CD14-positive monocyte (primary cell): ENCODE data around the gene MISP3. TPM values are rescaled to one million over a fixed set of nuclear protein-coding genes. Genes with fewer than 3 reads are reported as not detected.
A peak's percentile ranks its signal among the peaks of the same experiment; 100 is the strongest.

ENCODE experiments used
- DNase-seq, 3 donors: peaks; one replicate each; pipeline ENCODE4 v3.0.0-alpha.2; 2011 to 2022
- H2AFZ ChIP-seq: 2 replicates; pipeline ENCODE4 v1.6.0; 2012; ENCODE audit warnings: mild to moderate bottlenecking, low read depth, low read length, inconsistent platforms; ENCODE audit not compliant: insufficient read depth, poor library complexity, severe bottlenecking
- H3K27ac ChIP-seq, 2 donors: 1 replicate in 1 of 2; 2 replicates in 1 of 2; pipeline ENCODE4 v1.5.1; 2012 to 2013; ENCODE audit warnings: low read length in 2 of 2, control low read depth in 1 of 2, inconsistent platforms in 1 of 2, low read depth in 1 of 2, mild to moderate bottlenecking in 1 of 2
- H3K27me3 ChIP-seq, 2 donors: one replicate each; pipeline versions ENCODE4 v1.6.0 to v1.6.1; 2011 to 2013; ENCODE audit warnings: low read length in 2 of 2; ENCODE audit not compliant: control insufficient read depth in 2 of 2, insufficient read depth in 2 of 2
- H3K36me3 ChIP-seq, 2 donors: replicated peaks in 1 of 2; 1 replicate in 1 of 2; 2 replicates in 1 of 2; pipeline versions ENCODE4 v1.5.1 to v1.6.1; 2012 to 2013; ENCODE audit warnings: low read length in 2 of 2, control low read depth in 1 of 2, inconsistent platforms in 1 of 2, mild to moderate bottlenecking in 1 of 2; ENCODE audit not compliant: insufficient read depth in 2 of 2, control insufficient read depth in 1 of 2
- H3K4me1 ChIP-seq, 2 donors: 1 replicate in 1 of 2; 2 replicates in 1 of 2; pipeline versions ENCODE4 v1.5.1 to v1.6.1; 2012 to 2013; ENCODE audit warnings: low read length in 2 of 2, control low read depth in 1 of 2, inconsistent platforms in 1 of 2, mild to moderate bottlenecking in 1 of 2, moderate library complexity in 1 of 2; ENCODE audit not compliant: insufficient read depth in 2 of 2, control insufficient read depth in 1 of 2
- H3K4me2 ChIP-seq: replicated peaks from 2 replicates; pipeline ENCODE3; 2012; ENCODE audit warnings: low read length, moderate library complexity, mild to moderate bottlenecking; ENCODE audit not compliant: poor library complexity, severe bottlenecking; ENCODE audit errors: extremely low read depth
- H3K4me3 ChIP-seq, 3 experiments: fragments of 200-600 bp in 1 of 3; sonication (generic) in 1 of 3; replicated peaks in 1 of 3; 1 replicate in 2 of 3; 2 replicates in 1 of 3; pipeline ENCODE4 v1.5.1; 2011 to 2013; ENCODE audit warnings: low read length in 3 of 3, mild to moderate bottlenecking in 3 of 3, control low read depth in 2 of 3, low read depth in 2 of 3, inconsistent platforms in 1 of 3, moderate library complexity in 1 of 3
- H3K79me2 ChIP-seq: 2 replicates; pipeline ENCODE4 v1.6.0; 2012; ENCODE audit warnings: mild to moderate bottlenecking, control low read depth, inconsistent platforms, low read length, moderate library complexity; ENCODE audit not compliant: insufficient read depth
- H3K9ac ChIP-seq: 2 replicates; pipeline ENCODE4 v1.6.0; 2017; ENCODE audit warnings: low read length, mild to moderate bottlenecking; ENCODE audit not compliant: insufficient read depth, poor library complexity, severe bottlenecking
- H3K9me3 ChIP-seq, 2 donors: replicated peaks in 1 of 2; 1 replicate in 1 of 2; 2 replicates in 1 of 2; pipeline versions ENCODE4 v1.5.1 to v1.6.1; 2012 to 2013; ENCODE audit warnings: low read length in 2 of 2, control low read depth in 1 of 2; ENCODE audit not compliant: control insufficient read depth in 1 of 2, insufficient read depth in 1 of 2
- H4K20me1 ChIP-seq: 2 replicates; pipeline ENCODE4 v1.6.0; 2012; ENCODE audit warnings: mild to moderate bottlenecking, low read length, control low read depth, moderate library complexity; ENCODE audit not compliant: insufficient read depth
- H3K27ac Mint-ChIP-seq, 7 donors: one replicate each; pipeline ENCODE4 v1.8.0; 2020; ENCODE audit warnings: mild to moderate bottlenecking in 7 of 7, mixed read lengths in 7 of 7, moderate library complexity in 6 of 7, inconsistent platforms in 2 of 7
- H3K27me3 Mint-ChIP-seq, 3 donors: one replicate each; pipeline ENCODE4 v1.8.0; 2021 to 2022; ENCODE audit warnings: low read depth in 3 of 3, mild to moderate bottlenecking in 3 of 3, mixed read lengths in 3 of 3, moderate library complexity in 3 of 3, inconsistent platforms in 1 of 3
- H3K36me3 Mint-ChIP-seq, 2 donors: one replicate each; pipeline ENCODE4 v1.8.0; 2020; ENCODE audit warnings: mixed read lengths in 2 of 2, inconsistent platforms in 1 of 2, mild to moderate bottlenecking in 1 of 2
- H3K4me1 Mint-ChIP-seq: one replicate; pipeline ENCODE4 v1.8.0; 2020; ENCODE audit warnings: mild to moderate bottlenecking, mixed read lengths
- H3K4me3 Mint-ChIP-seq, 2 donors: one replicate each; pipeline ENCODE4 v1.8.0; 2020; ENCODE audit warnings: mild to moderate bottlenecking in 2 of 2, mixed read lengths in 2 of 2, moderate library complexity in 1 of 2
- H3K9me3 Mint-ChIP-seq, 7 donors: one replicate each; pipeline ENCODE4 v1.8.0; 2020 to 2022; ENCODE audit warnings: mixed read lengths in 7 of 7, mild to moderate bottlenecking in 6 of 7, moderate library complexity in 6 of 7, inconsistent platforms in 2 of 7
- CTCF ChIP-seq: fragments of 200-600 bp; IDR thresholded peaks from one replicate; pipeline ENCODE4 v1.8.0; 2022; ENCODE audit warnings: antibody characterized with exemption, mild to moderate bottlenecking
- WGBS: methylation state at CpG from one replicate; pipeline ENCODE4 v1.1.5; 2013; ENCODE audit warnings: missing lambda C conversion rate; ENCODE audit not compliant: insufficient coverage; 5-methylcytosine and 5-hydroxymethylcytosine counted together
- intact Hi-C, 2 donors: fragments of 100-400 bp; cut with micrococcal nuclease; formaldehyde crosslinking; loops; one replicate each; pipeline versions ENCODE4 v1.15.0 to v1.15.1; 2023
- polyA plus RNA-seq, 3 donors: library from polyadenylated mRNA; depleted of rRNA in 1 of 3; unstranded in 2 of 3; stranded (reverse) in 1 of 3; fragments of 300-500 nt in 2 of 3; fragments of >200 nt in 1 of 3; fragmentation: Illumina TruSeq in 2 of 3; gene quantifications; 1 replicate in 2 of 3; 2 replicates in 1 of 3; pipeline ENCODE4 v1.2.3, GENCODE V29; 2012 to 2021

The MISP3 gene
- polyA plus RNA-seq, 3 donors: 0.42 to 0.77 (median 0.52) TPM

GRCh38 chr19:14111486-14111885 lies 38.9 kb downstream of the MISP3 start:
- no peak for TF ChIP-seq CTCF
- peaks cover 47% of the 10 kb centered on the region for H3K4me1 Mint-ChIP-seq

GRCh38 chr19:14112051-14112808 lies 39.6 kb downstream of the MISP3 start:
- H3K4me1 ChIP-seq: peaks cover 47 to 55% of the 10 kb centered on the region in 2 donors
- peak overlapping the region; percentile 51 to 67 for H3K4me3 Mint-ChIP-seq
- TF ChIP-seq CTCF: no peak

More at GRCh38 chr19:14111486-14111885, 38.9 kb downstream of the MISP3 start:
- WGBS: no CpG with 5 or more reads among the region's 1 CpG
- Mint-ChIP-seq H3K27ac (no peak overlapping the region), H3K9me3 (no peaks in the 10 kb centered on the region), H3K27me3 (peaks cover 0 to 1% (median 0%) of the 10 kb centered on the region in 3 donors), H3K4me3 (no peak overlapping the region), H3K36me3 (peaks cover 12 to 60% of the 10 kb centered on the region in 2 donors)
- Histone ChIP-seq H3K36me3 (peaks cover 20 to 28% of the 10 kb centered on the region in 2 donors), H3K27ac (peak overlapping the region in 1 of 2 donors; percentile 86), H2AFZ (no peak overlapping the region), H3K9ac (no peak overlapping the region), H3K4me2 (no peak overlapping the region), H3K79me2 (peaks cover 79% of the 10 kb centered on the region), H4K20me1 (peaks cover 94% of the 10 kb centered on the region), H3K27me3 (no peaks in the 10 kb centered on the region), H3K9me3 (no peaks in the 10 kb centered on the region), H3K4me1 (peaks cover 44 to 49% of the 10 kb centered on the region in 2 donors), H3K4me3 (no peak overlapping the region)
- DNase-seq: no peak
- intact Hi-C loops: no loop called here

More at GRCh38 chr19:14112051-14112808, 39.6 kb downstream of the MISP3 start:
- 45% methylated on average over 11 of the region's 12 CpGs for WGBS
- peak overlapping the region; percentile 32 for H3K9ac ChIP-seq
- H3K9me3 Mint-ChIP-seq: no peaks in the 10 kb centered on the region
- peak overlapping the region in 1 of 3 experiments; percentile 99 for H3K4me3 ChIP-seq
- H4K20me1 ChIP-seq: peaks cover 94% of the 10 kb centered on the region
- H3K9me3 ChIP-seq: no peaks in the 10 kb centered on the region
- peak overlapping the region; percentile 50 to 82 (median 66) for H3K27ac Mint-ChIP-seq
- no peak overlapping the region for H2AFZ ChIP-seq
- H3K27ac ChIP-seq: peak overlapping the region; percentile 34 to 86
- peak in 2 of 3 donors; percentile 46 for DNase-seq
- intact Hi-C loops: no loop called here
- H3K27me3 ChIP-seq: no peaks in the 10 kb centered on the region
- H3K36me3 Mint-ChIP-seq: peaks cover 8 to 54% of the 10 kb centered on the region in 2 donors
- H3K4me1 Mint-ChIP-seq: peaks cover 51% of the 10 kb centered on the region
- peaks cover 86% of the 10 kb centered on the region for H3K79me2 ChIP-seq
- peaks cover 14 to 21% of the 10 kb centered on the region in 2 donors for H3K36me3 ChIP-seq
- peak overlapping the region; percentile 73 for H3K4me2 ChIP-seq
- peaks cover 0 to 1% (median 0%) of the 10 kb centered on the region in 3 donors for H3K27me3 Mint-ChIP-seq
